AG04450 (cell line): ENCODE measurements around the gene FRMD4A. TPM values are rescaled to one million over a fixed set of nuclear protein-coding genes. Genes with fewer than 3 reads are reported as not detected.

Experiments
- CTCF ChIA-PET: fragments of 300-600, 350-600 bp; formaldehyde crosslinking; extraction: SDS; loops from one replicate; lab custom pipeline; 2022; ENCODE audit warnings: antibody characterized with exemption, inconsistent platforms; lab: Charles Lee
- POLR2A ChIA-PET: fragments of 350-600 bp; formaldehyde crosslinking; extraction: SDS; loops from one replicate; lab custom pipeline; 2021; ENCODE audit warnings: antibody characterized with exemption, inconsistent platforms; lab: Yijun Ruan, JAX
- DNase-seq: peaks from one replicate; pipeline ENCODE4 v3.0.0-alpha.2; 2011; ENCODE audit warnings: low read depth, low spot score
- H3K27ac ChIP-seq: one replicate; pipeline ENCODE4 v1.5.1; 2012; ENCODE audit warnings: low read depth, low read length, control low read depth
- H3K27me3 ChIP-seq: one replicate; pipeline ENCODE4 v1.6.0; 2012; ENCODE audit warnings: low read length; ENCODE audit not compliant: control insufficient read depth, insufficient read depth
- H3K4me3 ChIP-seq: 2 replicates; pipeline ENCODE4 v1.5.1; 2011; ENCODE audit warnings: mild to moderate bottlenecking, low read depth, low read length, control low read depth
- H3K9me3 ChIP-seq: 2 replicates; pipeline ENCODE4 v1.5.1; 2012; ENCODE audit warnings: low read length; ENCODE audit not compliant: control insufficient read depth, insufficient read depth
- CTCF ChIP-seq: IDR thresholded peaks from 2 replicates; pipeline ENCODE4 v1.5.1; 2011; ENCODE audit warnings: low read depth, low read length, control low read depth, inconsistent platforms
- polyA plus RNA-seq: library from polyadenylated mRNA; depleted of rRNA; stranded (reverse); fragments of >200 nt; gene quantifications from 2 replicates; pipeline ENCODE4 v1.2.3, GENCODE V29; 2011

FRMD4A gene
- polyA plus RNA-seq, 1 experiment = 45.7 TPM

DNA sequence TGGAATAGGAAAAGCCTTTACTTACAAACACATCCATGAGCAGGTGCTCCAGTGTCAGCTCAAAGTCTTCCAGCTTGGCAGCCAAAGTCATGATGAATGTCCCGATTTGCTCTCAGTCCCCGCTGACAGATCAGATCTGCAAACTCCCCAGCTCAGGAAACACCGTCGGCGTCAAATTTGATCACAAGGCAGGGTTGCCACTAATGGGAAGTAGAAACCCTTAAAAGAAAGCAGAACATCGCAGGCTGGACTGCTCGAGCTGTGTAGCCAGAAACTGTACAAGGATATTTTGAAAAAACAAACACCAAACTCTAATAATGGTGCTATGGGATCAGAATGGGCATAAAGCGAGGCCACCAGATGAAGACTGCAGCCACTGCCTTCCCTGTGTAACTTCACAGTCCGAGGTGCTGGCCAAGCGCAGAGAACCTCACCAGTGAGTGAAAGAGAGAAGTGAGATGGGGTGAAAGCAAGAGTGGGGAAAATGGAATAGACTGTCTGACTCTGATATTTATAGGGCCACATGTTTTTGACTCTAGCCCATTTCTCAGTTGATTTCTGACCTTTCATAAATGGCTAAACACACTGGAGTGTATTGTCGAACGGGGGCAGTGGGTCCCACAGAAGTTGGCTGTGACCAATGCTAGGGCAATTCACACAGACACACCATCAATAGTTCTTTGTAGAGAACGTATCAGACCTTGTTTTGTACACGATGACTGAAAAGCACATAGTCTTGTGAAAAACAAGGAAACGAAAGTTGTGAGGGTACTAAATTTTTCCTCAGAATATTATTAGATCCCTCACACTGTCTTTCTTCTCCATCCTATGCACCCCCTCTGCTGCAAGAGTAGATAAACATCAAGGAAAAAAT is 306.2 kb downstream of the FRMD4A start:
- TF ChIP-seq CTCF = no peak
- no peak overlapping the region for H3K4me3 ChIP-seq
- ChIA-PET CTCF (interaction anchor here (0.6 kb wide), 1 partner anchor 173 kb away, joined by 3 read pairs; no protein-coding TSS in a partner anchor), POLR2A (no interaction called here)
- DNase-seq = no peak
- no peaks in the 10 kb centered on the region for H3K9me3 ChIP-seq
- H3K27me3 ChIP-seq = no peaks in the 10 kb centered on the region
- H3K27ac ChIP-seq = no peak overlapping the region

GRCh38 chr10:14023673-14024328 is 306.9 kb downstream of the FRMD4A start:
- TF ChIP-seq CTCF = no peak
- Histone ChIP-seq H3K27me3 (no peaks in the 10 kb centered on the region), H3K9me3 (no peaks in the 10 kb centered on the region), H3K27ac (no peak overlapping the region), H3K4me3 (no peak overlapping the region)
- CTCF ChIA-PET = no interaction called here
- DNase-seq = no peak
- POLR2A ChIA-PET = no interaction called here

DNA sequence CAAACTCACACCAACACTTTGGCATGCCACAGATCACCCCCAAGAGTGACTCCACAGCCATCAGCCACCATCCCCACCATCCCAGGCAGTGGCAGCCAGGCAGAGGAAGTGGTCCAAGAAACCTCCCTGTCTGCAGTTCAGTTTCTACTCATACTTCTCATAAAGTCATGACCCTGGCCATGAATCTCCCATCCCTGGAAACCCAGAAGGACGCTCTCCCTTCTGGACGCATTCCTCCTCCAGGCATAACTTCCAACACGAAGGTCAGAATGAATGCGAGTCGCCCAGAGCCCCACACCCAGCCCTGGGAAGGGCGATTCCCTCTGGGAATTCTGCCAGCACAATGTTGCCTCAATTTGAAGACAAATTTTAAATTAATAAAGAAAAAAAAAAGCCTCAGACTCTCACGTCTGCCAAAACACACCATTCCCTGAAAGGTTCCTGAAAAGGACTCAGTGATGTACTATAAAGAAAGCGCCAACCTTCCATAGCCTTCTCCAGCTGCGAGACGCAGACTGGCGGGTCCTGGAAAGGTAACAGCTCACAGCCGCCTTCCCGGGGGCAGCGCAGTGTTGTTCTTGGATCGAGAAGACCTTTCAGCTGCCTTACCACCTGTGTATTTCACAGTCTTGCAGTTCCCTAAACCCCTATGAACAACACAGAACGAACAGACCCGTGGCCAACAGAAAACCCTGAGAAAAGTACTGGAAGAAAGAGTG is 307.6 kb downstream of the FRMD4A start:
- DNase-seq = no peak
- Histone ChIP-seq H3K27ac (no peak overlapping the region), H3K27me3 (no peaks in the 10 kb centered on the region), H3K9me3 (no peaks in the 10 kb centered on the region), H3K4me3 (no peak overlapping the region)
- ChIA-PET POLR2A (no interaction called here), CTCF (no interaction called here)
- no peak for TF ChIP-seq CTCF

- DNase-seq = no peak
- Histone ChIP-seq H3K4me3 (no peak overlapping the region), H3K27ac (no peak overlapping the region), H3K9me3 (no peaks in the 10 kb centered on the region), H3K27me3 (no peaks in the 10 kb centered on the region)
- TF ChIP-seq CTCF = no peak
- ChIA-PET POLR2A (no interaction called here), CTCF (no interaction called here)
These were observed 308.7 kb downstream of the FRMD4A start for GRCh38 chr10:14022052-14022451.
